Lung (tissue), 12 donors: ENCODE results near the gene IFNG. TPM values are rescaled to one million over a fixed set of nuclear protein-coding genes. Genes with fewer than 3 reads are reported as not detected.

Experiments used
- ATAC-seq: fragments of 200-7000 bp; cut with Tn5 transposase; one replicate; pipeline ENCODE4 v1.9.1; 2020; ENCODE audit warnings: moderate number of reproducible peaks; ENCODE audit not compliant: insufficient read depth, low FRiP score
- DNase-seq, 3 donors: peaks; one replicate each; pipeline ENCODE4 v3.0.0-alpha.2; 2013 to 2017
- H3K27ac ChIP-seq, 2 donors: one replicate each; pipeline ENCODE4 v1.5.1; 2013; ENCODE audit warnings: mild to moderate bottlenecking in 2 of 2, moderate library complexity in 2 of 2, control low read depth in 1 of 2, inconsistent platforms in 1 of 2, low read depth in 1 of 2, low read length in 1 of 2
- H3K27me3 ChIP-seq, 3 donors: one replicate each; pipeline ENCODE4 v1.5.1; 2013; ENCODE audit warnings: low read length in 2 of 3; ENCODE audit not compliant: control insufficient read depth in 3 of 3, insufficient read depth in 3 of 3
- H3K36me3 ChIP-seq, 4 donors: one replicate each; pipeline ENCODE4 v1.5.1; 2013; ENCODE audit warnings: low read length in 4 of 4, mild to moderate bottlenecking in 1 of 4, moderate library complexity in 1 of 4; ENCODE audit not compliant: control insufficient read depth in 4 of 4, insufficient read depth in 4 of 4
- H3K4me1 ChIP-seq, 5 donors: one replicate each; pipeline ENCODE4 v1.5.1; 2013; ENCODE audit warnings: low read length in 5 of 5, mild to moderate bottlenecking in 2 of 5, moderate library complexity in 1 of 5; ENCODE audit not compliant: control insufficient read depth in 5 of 5, insufficient read depth in 5 of 5
- H3K4me3 ChIP-seq: one replicate; pipeline ENCODE4 v1.5.1; 2013; ENCODE audit warnings: mild to moderate bottlenecking, control low read depth, moderate library complexity
- H3K9ac ChIP-seq, 2 donors: one replicate each; pipeline ENCODE4 v1.5.1; 2013; ENCODE audit warnings: low read length in 2 of 2, control low read depth in 1 of 2; ENCODE audit not compliant: insufficient read depth in 1 of 2
- H3K9me3 ChIP-seq, 4 donors: one replicate each; pipeline ENCODE4 v1.5.1; 2013; ENCODE audit warnings: low read length in 3 of 4, mild to moderate bottlenecking in 1 of 4, moderate library complexity in 1 of 4; ENCODE audit not compliant: control insufficient read depth in 4 of 4, insufficient read depth in 3 of 4
- WGBS, 2 donors: extraction: QIAGEN DNeasy Blood & Tissue Kit; methylation state at CpG; one replicate each; pipeline ENCODE4 v1.1.7; 2013; 5-methylcytosine and 5-hydroxymethylcytosine counted together
- polyA plus RNA-seq, 2 donors: library from polyadenylated mRNA; stranded (reverse); fragments of 200-250 nt; gene quantifications; one replicate each; pipeline ENCODE4 v1.2.1, GENCODE V29; 2013
- total RNA-seq, 2 donors: library from RNA; depleted of rRNA in 1 of 2; stranded (reverse); fragments of >200 nt in 1 of 2; gene quantifications; one replicate each; pipeline ENCODE4 v1.2.1, GENCODE V29; 2014 to 2021
- TF ChIP-seq, protein P1 (sequence below): IDR thresholded peaks from 2 replicates; pipeline ENCODE4 v1.5.1; 2012; ENCODE audit warnings: mild to moderate bottlenecking; ENCODE audit errors: control extremely low read depth, extremely low read depth
- donor health status: control.
- donor health status: control.
- donor health status: Bipolar disorder and iron deficiency.
- donor health status: healthy.
- donor health status: DM: yes; HTN: yes; CAD: no.

IFNG gene
- total and polyA plus RNA-seq, 4 donors: 0.22 to 0.49 (median 0.40) TPM; not detected in 1

DNA sequence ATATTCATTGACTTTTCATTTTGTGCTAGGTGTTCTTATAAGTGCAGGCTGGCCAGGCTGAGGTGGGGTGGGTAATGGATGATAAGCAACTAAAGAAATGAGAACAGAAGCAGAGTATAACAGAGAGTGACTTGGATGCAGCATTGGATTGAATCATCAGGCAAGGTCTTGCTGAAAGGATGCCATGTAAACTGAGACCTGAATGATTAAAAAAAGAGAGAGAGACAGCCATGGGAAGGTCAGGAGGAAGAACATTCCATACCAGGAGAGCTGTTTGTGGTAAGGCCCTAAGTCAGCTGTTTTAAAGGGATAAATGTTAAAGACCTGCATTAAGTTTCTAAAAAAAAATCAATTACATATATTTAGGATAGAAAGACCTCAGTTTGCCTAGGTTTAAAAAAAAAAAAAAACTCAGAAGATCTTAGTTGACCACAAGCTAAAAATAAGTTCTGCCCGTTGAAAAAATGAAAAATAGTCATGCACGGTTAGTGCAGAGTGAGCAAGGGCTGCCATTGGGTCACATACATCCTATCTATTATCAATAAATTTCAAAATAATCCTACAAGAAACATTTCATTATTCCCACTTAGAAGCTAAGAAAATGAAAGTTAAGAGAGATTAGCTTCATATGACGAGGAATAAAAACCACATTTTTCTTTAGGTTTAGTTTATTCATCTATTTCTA lies 37.2 kb downstream of the IFNG start:
- H3K4me1 ChIP-seq: no peaks in the 10 kb centered on the region
- no peak for ATAC-seq
- 65 to 69% methylated on average over 3 of the region's 3 CpGs for WGBS, 2 donors
- H3K9me3 ChIP-seq: no peaks in the 10 kb centered on the region
- H3K4me3 ChIP-seq: no peak overlapping the region
- H3K36me3 ChIP-seq: no peaks in the 10 kb centered on the region
- H3K9ac ChIP-seq: no peak overlapping the region
- TF ChIP-seq, protein P1, sequence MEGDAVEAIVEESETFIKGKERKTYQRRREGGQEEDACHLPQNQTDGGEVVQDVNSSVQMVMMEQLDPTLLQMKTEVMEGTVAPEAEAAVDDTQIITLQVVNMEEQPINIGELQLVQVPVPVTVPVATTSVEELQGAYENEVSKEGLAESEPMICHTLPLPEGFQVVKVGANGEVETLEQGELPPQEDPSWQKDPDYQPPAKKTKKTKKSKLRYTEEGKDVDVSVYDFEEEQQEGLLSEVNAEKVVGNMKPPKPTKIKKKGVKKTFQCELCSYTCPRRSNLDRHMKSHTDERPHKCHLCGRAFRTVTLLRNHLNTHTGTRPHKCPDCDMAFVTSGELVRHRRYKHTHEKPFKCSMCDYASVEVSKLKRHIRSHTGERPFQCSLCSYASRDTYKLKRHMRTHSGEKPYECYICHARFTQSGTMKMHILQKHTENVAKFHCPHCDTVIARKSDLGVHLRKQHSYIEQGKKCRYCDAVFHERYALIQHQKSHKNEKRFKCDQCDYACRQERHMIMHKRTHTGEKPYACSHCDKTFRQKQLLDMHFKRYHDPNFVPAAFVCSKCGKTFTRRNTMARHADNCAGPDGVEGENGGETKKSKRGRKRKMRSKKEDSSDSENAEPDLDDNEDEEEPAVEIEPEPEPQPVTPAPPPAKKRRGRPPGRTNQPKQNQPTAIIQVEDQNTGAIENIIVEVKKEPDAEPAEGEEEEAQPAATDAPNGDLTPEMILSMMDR: no peak
- H3K27ac ChIP-seq: no peak overlapping the region
- no peaks in the 10 kb centered on the region for H3K27me3 ChIP-seq
- DNase-seq: no peak

DNA sequence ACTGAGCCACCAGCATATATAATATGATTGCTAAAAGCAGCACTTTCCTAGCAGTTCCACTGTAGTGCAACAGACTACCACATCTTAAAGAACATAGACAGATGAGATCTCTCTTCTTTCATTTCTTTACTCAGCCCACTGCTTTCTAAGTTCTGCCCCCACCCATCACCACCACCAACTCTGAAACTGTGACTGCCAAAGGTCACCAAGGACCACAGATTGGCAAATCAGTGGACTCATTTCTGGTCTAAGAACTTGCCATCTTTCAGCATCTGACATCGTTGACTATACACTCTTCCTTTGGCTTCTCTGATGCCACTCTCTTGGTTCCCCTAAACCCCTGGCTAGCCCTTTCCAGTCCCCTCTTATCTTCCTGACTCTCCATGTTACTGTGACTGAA lies 38.4 kb downstream of the IFNG start:
- TF ChIP-seq, protein P1: no peak
- ATAC-seq: no peak
- DNase-seq: no peak
- 89 to 96% methylated on average over 1 of the region's 1 CpG for WGBS, 2 donors
- H3K36me3 ChIP-seq: no peaks in the 10 kb centered on the region
- H3K9me3 ChIP-seq: no peaks in the 10 kb centered on the region
- H3K4me3 ChIP-seq: no peak overlapping the region
- no peaks in the 10 kb centered on the region for H3K27me3 ChIP-seq
- H3K4me1 ChIP-seq: no peaks in the 10 kb centered on the region
- no peak overlapping the region for H3K9ac ChIP-seq
- no peak overlapping the region for H3K27ac ChIP-seq

DNA sequence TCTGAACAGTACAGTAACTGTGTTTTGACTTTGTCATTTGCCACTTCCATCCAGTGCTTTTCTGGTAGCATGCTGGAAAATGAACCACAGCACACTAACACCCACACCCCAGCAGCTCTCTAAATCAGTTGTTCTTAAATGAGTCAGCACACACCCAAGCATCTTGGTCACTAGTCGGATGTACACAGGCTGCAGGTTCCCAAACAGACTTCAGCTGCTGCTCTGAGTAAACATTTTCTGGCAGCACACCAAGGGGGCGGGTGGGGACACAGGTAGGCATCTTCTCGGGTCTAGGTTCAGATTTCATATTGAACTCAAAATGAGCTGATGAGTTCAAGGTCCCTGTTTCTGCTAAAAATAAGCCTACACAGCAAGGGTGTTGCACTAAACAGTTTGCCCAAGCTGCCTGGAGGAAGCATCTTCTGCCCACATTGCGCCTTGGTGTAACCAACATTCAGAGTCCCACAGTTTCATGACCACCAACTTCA lies 39.8 kb downstream of the IFNG start:
- H3K27me3 ChIP-seq: no peaks in the 10 kb centered on the region
- DNase-seq (no peak), ATAC-seq (no peak)
- H3K4me3 ChIP-seq: no peak overlapping the region
- no peaks in the 10 kb centered on the region for H3K9me3 ChIP-seq
- H3K36me3 ChIP-seq: no peaks in the 10 kb centered on the region
- H3K9ac ChIP-seq: no peak overlapping the region
- TF ChIP-seq, protein P1: no peak
- no peaks in the 10 kb centered on the region for H3K4me1 ChIP-seq
- no peak overlapping the region for H3K27ac ChIP-seq
- 68 to 84% methylated on average over 4 of the region's 4 CpGs for WGBS, 2 donors

DNA sequence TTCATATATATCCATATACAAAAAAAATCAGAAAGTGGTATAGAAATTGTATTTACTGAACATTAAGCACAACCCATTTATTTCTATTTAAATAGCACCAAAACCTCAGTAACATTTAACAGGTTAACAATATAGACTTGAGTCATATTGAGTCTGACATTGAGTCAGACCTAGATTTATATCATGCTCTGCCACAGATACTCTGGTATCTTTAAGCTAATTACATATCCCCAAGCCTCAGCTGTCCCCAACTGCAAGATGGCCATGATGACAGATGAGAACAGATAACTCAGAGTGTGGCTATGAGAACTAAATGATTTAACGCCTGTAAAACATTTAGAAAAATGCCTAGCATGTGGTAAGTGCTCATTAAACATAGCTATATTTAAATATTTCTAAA lies 40.3 kb downstream of the IFNG start:
- Histone ChIP-seq H3K9ac (no peak overlapping the region), H3K27ac (no peak overlapping the region), H3K4me3 (no peak overlapping the region), H3K27me3 (no peaks in the 10 kb centered on the region), H3K4me1 (no peaks in the 10 kb centered on the region), H3K36me3 (no peaks in the 10 kb centered on the region), H3K9me3 (no peaks in the 10 kb centered on the region)
- ATAC-seq: no peak
- 59 to 80% methylated on average over 1 of the region's 1 CpG for WGBS, 2 donors
- DNase-seq: no peak
- TF ChIP-seq, protein P1: no peak
